Suppressor macrophage (primary cell): ENCODE results near the gene CRYBB3.
"Not testable (repeated sequence)": the region's sequence is repeated elsewhere in the genome, so short reads cannot be mapped to it uniquely, and the experiment has no call there.

ENCODE experiments used
- DNase-seq, 4 experiments: peaks; one replicate each; pipeline ENCODE4 v3.0.0-alpha.2; 2020 to 2022

Gene CRYBB3

DNA sequence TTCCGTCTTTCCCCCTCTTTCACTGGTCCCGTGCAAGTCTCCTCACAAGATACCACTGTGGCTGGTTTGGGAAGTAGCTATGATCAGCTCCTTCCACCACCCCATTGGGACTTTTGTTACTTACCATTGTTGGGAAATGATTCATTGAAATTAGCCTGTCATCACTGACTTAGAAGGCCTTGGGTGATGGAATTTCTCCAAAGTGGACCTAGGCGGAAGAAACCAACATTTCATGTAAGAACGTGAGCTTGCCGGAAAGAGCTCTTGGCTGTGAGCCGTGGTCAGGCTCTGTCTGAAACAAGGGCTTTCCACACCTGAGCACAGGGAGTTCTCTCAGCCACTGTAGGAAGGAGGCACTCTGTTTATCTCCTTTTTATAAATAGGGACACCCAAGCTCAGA lies 23.5 kb upstream of the CRYBB3 start:
- no peak for DNase-seq

DNA sequence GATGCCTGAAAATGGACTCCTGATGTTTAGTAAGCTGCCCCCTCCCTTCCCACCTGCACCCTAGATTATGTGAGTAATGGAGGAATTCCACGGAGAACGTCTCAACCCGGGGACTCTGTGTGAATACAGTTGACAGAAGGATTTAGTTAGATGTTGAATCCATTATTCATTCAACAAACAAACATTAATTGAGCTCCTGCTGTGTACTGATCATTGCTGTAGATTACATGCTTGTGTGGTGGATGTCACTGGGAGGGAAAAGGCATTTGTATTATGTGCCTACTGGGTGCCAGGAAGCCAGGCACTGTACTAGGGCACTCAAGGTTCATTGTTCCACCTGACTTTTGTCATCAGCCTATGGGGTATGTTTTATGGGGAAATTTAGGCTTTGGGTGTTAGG lies 22.9 kb upstream of the CRYBB3 start:
- no peak for DNase-seq

DNA sequence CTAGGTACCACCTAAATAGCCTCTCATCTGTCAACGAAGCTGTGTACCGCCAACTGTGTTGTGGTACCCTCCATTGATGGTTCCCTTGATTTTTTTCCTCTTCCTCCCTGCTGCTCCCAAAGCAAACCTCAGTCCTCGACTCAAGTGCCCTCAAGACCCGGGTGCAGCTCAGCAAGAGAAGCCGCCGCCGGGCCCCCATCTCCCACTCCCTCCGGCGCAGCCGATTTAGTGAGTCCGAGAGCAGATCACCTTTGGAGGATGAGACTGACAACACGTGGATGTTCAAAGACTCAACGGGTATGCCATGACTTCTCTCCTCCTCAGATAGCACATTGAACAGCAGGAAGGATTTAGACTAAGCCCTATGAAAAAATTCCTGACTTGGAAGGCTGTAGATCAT lies 22.4 kb upstream of the CRYBB3 start:
- no peak for DNase-seq

DNA sequence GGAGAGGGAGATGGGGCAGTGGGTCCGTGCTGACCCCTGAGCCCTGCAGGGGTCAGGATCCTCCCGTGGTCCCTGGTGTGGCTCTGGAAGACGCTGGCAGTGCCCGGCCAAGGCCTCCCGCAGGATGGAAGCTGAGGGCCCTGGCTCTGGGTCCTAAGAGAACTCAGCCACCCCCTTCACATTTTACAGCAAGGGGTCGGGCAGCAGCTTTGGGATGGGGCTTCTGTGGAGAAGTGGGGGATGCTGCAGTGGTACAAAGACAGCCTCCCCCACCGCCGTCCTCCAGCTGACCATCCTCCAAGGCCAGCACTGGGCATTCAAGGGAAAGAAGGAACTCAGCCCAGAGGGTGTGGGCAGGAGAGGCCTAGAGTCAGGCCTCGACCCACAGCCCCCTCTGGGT lies 21.8 kb upstream of the CRYBB3 start:
- peak in 1 of 4 experiments; percentile 11 for DNase-seq

DNA sequence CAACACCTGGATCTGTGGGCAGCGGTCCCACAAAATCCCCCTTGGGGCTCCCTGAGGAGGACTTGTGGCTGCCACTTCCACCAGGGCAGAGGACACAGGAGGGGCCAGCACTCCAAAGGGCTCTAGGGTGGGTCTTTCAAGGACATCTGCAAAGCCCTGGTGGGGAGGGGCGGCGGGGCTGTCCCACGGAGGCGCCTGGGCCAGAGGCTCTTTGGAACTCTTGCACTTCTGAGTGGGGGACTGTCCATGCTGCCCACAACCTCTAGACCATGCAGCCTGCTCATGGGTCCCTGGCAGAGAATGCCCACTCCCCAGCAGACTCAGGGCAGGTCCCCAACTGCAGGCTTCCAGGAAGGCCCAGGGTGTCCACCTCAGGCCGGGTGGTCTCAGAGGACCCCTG lies 21.3 kb upstream of the CRYBB3 start:
- DNase-seq, result not testable (repeated sequence)

DNA sequence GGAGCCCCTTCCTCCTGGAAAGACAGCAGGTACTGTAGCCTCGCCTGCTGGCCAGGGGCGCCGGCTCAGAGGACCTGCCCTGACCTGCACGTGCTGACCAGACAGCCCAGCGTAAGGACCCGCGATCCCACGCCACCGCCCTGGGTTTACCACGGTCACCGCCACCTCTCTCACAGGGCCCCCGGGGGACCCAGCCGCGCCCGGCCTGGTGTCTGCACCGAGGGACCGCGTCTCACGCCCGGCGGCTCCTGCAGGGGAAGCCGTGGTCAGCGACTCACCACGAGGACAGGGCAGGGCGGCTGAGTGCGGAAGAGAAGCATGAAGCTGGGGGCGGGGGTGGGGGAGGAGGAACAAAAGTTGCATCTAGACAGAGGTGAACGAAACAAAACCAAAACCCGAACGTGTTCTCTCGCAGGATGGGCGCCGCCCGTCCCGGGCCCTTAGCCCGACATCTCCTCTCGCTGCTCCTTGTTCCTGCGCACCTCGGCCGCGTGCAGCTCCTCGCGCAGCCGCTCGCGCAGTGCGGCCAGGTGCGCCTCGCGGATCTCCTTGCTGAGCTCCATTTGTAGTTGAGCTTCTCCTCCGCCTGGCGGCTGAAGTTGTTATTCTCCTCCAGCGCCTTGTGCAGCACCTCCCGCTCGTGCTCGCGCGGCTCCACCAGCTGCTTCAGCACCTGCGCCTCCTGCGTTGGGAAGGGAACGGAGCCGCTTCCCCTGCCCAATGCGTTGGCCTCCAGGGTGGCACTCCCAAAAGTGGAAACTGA lies 20.6 kb upstream of the CRYBB3 start:
- DNase-seq, result not testable (repeated sequence)

DNA sequence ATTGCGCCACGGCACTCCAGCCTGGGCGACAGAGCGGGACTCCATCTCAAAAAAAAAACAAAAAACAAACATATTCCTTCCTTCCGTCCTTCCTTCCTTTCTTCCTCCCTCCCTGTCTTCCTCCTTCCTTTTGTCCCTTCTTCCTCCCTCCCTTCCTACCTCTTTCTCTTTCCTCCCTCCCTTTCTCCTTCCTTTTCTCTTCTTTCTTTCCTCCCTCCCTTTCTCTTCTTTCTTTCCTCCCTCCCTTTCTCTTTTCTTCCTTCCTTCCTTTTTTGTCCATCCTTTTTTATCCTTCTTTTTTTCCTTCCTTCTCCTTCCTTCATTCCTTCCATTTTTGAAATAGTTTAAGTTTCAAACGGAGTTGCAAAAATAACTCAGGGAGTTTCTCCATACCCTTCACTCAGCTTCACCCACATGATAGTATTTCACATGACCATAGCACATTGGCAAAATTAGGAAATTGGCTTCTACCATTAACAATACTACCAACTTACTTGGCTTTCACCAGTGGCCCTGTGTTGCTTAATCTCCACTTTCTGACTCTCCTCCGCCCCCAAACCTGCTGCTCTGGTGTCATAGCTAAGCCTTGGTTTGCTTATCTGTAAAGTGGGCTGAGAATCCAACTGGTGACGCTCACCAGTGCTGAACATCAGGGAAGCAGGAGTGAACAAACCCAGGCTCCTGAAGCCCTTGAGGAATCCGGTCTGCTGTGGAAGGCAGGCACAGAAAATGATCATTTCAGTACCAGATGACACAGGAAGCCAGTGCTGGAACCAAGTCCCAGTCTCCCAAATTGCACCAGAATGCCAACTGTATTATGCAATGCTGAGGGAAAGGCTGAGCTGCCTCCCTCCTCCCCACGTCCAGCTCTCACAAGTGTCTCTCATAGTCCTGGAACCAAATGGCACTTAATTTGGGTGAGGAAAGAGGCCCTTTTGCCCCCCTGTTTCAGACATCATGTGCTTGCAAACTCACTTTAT lies 17.2 kb upstream of the CRYBB3 start:
- DNase-seq, result peak; percentile 31 to 48 (median 36)

DNA sequence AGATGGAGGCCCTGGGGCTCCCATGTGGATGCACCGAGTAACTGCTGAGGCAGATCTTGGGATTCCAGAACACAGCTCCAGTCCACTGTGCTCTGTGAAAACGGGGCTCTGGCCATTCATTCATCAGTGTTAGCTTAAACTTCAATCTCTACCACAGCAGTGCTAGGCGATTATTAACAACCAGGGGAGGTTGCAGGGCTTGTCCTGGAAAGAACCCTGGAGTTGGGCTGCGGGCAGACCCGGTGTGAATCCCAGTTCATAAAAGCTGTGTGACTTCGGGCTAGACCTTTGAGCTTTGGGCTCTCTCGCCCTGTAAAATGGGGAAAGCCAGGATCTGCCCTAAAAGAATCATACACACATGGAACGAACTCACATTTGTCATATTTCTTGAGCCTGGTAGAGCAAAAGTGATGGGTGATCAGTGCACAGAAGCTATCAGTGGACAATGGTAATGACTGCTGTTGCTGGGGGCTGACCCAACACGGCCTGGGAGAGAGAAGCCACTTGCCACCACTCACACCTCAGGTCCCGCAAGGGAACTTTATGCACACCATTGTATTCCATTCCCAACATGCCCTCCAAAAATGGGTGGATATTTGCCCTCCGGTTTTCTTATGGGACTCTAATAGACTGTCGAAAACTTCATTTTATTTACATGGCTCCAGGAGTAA lies 15.6 kb upstream of the CRYBB3 start:
- no peak for DNase-seq

DNA sequence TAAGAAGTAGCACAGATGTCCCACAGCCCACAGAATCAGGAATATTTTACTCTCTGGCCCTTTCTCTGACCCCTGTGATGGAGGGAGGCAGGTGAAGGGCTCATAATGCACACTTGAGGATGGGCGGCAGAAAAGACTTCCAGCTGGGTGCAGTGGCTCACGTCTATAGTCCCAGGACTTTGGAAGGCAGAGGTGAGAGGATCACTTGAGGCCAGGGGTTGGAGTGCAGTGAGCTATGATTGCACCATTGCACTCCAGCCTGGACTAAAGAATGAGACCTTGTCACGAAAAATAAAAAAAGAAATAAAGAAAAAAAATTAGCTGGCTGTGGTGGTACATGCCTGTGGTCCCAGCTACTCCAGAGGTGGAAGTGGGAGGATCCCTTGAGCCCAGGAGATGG lies 13.5 kb upstream of the CRYBB3 start:
- DNase-seq, result no peak

DNA sequence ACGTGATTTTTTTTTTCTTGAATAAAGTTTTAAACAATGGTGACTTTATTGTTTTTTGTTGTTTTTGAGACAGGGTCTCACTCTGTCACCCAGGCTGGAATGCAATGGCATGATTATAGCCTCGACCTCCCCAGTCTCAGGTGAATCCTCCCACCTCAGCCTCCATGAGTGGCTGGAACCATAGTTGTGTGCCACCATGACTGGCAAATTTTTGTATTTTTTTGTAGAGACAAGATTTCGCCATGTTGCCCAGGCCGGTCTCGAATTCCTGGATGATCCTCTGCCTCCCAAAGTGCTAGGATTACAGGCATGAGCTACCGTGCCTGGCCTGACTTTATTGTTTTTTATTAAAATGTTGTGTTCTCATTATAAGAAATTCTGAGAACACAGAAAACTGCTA lies 12.2 kb upstream of the CRYBB3 start:
- DNase-seq, result no peak

DNA sequence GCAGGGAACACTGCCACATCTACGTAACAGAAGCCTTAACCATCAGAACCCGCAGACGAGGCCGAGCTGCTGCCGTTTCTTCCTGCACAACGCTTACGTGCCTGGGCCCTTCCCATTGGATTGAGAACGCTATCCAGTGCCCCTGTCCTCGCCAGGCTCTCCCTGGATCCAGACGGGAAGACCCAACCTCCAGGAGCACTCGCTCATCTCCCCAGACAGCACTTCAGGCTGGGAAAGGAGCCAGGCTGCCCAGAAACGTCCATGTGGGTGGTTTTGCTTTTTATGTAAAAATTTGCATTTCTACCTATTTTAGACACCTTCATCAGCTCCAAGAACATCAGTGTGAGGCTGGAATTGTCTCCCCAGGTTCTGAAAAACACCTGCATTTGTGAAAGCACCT lies 7.3 kb upstream of the CRYBB3 start:
- no peak for DNase-seq

DNA sequence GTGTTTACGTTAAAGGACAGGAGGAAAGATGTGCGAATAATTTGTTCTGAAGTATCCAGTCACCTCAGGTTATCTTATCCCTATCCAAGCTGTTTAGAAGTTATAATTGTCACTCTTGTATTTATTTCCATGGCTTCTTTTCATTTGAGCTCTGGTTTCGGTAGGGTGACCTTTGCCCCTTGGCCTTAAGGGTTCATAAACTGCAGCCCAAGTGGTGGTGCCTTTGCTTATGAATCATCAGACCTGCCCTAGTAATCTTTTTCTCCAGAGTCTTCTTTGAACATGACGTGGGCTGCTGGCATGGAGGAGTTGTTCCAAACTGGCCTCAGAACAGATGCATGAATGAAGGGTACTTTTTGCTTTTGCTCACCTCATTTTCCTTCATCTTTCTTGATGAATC lies 6.5 kb upstream of the CRYBB3 start:
- DNase-seq, result no peak

DNA sequence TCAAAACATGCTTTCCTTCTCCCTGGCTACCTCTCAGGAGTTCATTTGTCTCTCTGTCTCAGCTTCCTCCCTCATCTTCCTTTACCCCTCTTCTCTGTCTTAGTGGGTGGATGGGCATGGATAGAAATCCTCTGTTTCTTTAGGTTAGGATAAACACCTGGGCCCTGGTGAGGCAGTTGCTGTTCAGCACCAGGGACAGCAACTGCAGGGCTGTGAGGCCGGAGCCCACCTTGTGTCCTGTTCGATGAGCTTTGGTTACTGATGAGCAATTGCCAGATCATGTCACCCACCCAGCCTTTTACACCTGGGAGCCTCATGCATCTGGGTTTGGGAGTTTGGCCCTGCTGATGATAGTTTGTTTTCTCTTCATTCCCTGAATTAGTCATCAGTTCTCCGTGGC lies 6.1 kb upstream of the CRYBB3 start:
- DNase-seq, result no peak

DNA sequence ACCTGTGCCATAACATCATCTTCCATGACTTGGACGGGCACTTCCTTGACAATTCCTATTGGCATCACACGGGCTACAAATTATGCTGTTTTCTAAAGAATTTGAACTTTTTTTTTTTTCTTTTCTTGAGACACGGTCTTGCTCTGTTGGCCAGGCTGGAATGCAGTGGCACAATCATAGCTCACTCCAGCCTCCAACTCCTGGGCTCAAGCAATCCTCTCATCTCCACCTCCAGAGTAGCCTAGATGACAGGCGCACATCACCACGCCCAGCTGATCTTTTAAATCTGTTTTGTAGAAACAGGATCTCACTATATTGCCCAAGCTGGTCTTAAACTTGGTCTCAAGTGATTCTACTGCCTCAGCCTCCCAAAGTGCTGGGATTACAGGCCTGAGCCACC lies 3.3 kb upstream of the CRYBB3 start:
- DNase-seq, result no peak

DNA sequence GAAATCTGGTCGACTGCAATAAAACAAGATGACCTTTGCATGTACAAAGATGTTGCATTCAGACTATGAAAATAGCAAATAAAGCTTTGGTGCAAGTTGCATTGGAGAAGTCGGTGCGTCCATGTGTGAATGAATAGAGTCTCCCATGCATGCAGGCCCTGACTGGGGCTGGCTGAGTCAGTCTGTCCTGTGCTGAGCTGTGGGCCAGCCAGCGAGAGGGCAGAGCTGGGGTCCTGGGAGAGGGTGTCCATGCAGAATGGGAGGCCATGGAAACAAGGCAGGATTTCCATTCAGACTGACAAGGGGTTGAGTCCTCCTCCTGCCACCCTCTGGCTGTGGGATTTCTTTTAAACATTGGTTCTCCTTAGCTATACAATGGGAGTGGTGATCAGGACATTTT lies 2.3 kb upstream of the CRYBB3 start:
- DNase-seq, result no peak

DNA sequence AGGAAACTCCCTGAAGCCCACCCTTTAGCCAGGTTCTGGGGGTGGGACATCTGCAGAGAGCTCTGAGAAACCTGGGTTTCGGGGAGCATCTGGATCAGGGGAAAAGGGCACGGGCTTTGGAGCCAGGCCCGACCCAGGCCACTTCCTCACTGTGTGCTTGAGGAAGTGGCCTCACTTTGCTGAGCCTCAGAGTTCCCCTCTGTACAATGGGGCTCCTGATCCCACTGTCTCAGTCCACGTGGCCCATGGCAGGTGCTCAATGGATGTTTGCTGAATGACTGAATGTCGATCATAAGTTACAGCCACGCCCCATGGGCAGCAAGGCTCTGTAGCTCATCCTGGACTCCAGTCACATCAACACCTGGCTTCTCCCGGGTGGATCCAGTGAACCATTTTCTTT lies 1.3 kb downstream of the CRYBB3 start:
- DNase-seq, result no peak

DNA sequence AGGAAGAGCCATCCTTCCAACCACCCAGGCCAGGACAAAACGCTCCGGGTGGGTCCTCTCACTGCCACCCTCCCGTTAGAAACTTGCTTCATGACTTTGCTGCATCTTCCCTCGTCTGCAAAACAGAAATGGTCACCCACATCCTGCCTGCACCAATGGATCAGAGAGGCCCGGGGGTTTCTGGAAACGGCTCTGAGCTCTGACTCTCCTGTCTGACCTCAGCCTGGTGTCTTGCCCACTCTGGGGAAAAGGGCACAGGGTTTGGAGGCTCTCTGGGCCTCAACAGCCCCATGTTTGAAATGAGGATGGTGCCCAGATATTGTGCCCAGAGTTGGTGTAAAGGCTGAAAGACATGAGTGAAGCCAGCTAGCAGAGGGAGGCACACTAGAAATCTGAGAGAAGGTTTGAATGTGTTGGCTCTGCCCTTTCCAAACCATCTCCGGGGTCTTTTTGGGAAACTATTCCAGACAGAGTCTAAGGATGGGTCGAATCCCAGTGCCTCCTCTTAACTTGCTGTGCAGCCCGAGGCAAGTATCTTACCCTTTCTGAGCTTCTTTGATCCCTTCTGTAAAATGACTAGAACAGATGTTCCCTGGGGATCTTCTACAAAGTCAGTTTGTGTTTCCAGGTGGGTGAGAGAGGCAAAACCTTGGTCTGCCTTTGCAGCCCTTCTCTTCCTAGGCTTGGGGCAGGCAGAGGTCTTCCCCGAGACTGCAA lies 2.1 kb downstream of the CRYBB3 start:
- no peak for DNase-seq

DNA sequence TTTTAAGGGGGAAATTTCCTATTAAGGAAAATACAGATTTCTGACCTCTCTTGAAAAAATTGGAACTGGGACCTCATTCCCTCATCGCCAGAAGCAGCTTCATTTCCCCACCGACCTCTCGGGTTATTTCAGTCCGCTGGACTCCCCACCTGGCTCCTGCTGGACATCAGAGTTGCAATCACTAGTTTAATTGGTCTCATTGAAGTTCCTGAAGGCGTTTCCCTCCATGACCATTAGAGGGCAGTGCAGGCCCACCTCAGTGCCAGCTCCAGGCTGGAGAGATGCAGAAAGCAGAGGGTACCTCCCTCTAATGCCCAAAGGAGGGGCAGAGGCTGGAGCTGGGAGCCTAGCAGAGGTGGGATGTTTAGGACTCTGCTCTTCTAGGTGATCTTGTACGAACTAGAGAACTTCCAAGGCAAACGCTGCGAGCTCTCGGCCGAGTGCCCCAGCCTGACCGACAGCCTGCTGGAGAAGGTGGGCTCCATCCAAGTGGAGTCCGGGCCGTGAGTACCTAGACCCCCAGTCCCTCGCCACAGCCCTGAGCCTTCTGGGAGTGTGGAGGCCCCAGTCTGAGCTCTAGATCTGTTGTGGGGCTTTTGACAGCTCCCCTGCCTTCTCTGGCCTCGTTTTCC lies 2.7 kb downstream of the CRYBB3 start:
- DNase-seq, result peak; percentile 66 to 78 (median 75)

DNA sequence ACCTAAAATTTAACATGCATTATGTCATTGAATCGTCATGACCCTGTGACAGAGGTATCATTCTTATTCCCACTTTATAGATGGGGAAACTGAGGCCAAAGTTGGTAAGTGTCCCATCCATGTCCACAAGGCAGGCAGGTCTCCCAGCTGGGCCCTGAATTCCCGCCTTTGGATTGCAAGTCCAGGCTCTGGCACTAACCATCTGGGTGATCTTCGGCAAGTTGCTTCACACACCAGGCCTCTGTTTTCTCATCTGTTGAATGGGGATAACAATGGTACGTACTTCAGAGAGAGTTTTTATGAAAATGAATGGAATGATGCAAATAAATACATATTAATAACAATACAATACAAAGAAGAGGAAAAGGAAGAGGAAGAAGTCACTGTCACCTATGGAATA lies 3.4 kb downstream of the CRYBB3 start:
- no peak for DNase-seq

DNA sequence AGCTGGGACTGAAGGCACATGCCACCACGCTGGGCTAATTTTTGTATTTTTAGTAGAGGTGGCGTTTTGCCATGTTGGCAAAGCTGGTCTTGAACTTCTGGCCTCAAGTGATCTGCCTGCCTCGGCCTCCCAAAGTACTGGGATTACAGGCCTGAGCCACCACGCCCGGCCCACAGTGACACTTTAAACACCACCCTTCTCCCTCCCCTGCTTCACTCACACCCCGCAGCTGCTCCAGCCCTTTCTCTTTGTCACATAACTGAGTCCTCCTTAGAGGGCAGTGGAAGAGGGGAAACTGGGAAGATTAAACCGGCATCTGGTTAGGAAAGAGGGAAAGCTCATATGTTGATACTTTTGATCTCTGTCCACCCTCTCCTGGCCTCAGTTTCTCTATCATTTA lies 4.9 kb downstream of the CRYBB3 start:
- DNase-seq, result not testable (repeated sequence)

DNA sequence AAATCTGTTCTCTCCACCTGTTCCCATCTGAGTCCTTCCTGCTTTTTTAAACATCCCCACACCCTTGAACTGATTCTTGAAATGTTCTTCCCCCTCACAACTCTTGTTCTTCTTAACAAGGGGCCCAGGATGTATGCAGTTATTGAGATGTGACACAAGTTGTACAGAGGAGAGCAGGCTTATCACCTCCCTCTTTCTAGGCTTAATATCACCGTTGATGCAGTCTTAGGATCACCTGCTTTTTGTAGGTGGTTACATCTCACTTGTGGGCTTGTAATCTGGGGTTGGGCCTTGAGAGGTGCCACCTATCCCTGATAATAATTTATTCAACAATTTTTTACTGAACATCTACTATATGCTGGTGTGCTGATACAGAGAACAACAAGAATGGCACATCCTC lies 6.2 kb downstream of the CRYBB3 start:
- no peak for DNase-seq

DNA sequence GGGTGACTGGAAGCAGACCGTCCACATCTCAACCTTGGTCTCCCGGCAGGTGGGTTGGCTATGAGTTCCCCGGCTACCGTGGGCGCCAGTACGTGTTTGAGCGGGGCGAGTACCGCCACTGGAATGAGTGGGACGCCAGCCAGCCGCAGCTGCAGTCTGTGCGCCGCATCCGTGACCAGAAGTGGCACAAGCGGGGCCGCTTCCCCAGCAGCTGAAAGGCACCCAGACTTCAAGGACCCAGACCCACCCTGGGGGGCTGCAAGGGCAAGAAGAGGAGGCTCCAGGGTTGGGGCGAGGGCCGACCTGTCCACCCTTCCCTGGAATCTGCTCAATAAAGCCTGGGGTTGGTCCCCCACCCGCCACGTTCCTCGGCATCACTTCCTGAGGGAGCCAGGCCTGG lies 7.3 kb downstream of the CRYBB3 start:
- DNase-seq, result no peak
